Measurements from ENCODE around the gene TMEM151B.

DNA sequence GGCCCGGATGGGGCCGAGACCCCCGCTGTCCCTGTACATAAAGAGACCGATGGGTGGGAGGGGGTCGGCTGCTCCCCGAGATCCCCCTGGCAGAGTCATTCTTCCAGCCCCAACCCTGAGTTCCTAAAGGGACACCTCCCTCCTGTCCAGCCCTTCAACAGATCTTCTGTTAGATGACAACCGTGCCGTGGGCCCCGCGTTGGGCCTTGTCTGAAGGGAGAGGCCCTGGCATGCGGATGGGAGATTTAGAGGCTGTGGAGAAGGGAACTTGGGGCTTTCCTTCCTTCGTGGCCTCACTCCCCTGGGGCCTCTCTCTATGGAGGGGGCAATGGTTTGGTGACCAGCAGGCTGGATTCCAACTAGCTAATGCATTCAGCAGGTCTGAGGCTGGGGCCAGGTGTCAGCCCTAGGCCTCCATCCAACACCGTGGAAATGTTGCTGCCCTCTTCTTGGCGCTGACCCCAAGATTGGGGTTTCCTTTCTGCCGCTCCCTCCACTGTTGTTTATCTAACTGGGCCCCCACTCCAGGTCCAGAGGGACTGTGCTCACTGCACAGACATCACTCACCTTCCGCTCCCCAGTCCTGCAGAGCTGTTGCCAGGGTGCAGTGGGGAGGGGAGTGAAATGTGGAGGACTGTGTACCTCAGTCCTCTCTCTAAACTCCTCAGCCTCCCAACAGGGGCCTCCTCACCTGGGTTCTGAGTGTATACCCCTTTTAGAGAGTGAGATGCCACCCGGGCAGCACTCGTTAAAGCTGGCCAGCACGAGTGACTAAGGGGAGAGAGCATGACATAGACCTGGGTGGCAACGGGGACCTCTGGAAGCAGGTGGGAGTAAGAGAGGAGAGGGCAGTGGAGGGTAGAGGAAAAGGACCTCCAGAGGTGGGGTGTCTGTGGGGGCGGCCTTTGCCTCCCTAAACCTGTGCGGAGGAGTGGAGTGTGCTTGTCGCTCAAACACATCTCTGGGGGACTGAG, 6.7 kb downstream of the TMEM151B start:
- TF ChIP-seq, protein P1, sequence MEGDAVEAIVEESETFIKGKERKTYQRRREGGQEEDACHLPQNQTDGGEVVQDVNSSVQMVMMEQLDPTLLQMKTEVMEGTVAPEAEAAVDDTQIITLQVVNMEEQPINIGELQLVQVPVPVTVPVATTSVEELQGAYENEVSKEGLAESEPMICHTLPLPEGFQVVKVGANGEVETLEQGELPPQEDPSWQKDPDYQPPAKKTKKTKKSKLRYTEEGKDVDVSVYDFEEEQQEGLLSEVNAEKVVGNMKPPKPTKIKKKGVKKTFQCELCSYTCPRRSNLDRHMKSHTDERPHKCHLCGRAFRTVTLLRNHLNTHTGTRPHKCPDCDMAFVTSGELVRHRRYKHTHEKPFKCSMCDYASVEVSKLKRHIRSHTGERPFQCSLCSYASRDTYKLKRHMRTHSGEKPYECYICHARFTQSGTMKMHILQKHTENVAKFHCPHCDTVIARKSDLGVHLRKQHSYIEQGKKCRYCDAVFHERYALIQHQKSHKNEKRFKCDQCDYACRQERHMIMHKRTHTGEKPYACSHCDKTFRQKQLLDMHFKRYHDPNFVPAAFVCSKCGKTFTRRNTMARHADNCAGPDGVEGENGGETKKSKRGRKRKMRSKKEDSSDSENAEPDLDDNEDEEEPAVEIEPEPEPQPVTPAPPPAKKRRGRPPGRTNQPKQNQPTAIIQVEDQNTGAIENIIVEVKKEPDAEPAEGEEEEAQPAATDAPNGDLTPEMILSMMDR (conservative IDR thresholded peaks at IDR 0.05; ENCODE audit: low read length): no peak
- TF ChIP-seq EZH2phosphoT487 (IDR thresholded peaks at IDR 0.05; ENCODE audit: borderline replicate concordance): no peak

All from Loucy (cell line).